Spleen (tissue), 11 donors: ENCODE results near the gene TEX52. TPM values are rescaled to one million over a fixed set of nuclear protein-coding genes. Genes with fewer than 3 reads are reported as not detected.

Source experiments
- DNase-seq: peaks from one replicate; pipeline ENCODE4 v3.0.0-alpha.2; 2020
- H3K27ac ChIP-seq, 8 donors: fragments of 200-600 bp; sonication (generic) in 7 of 8; 1 replicate in 4 of 8; 2 replicates in 4 of 8; pipeline versions ENCODE4 v1.5.0 to v1.8.0; 2016 to 2021; ENCODE audit warnings: inconsistent platforms in 4 of 8, mild to moderate bottlenecking in 4 of 8, moderate library complexity in 1 of 8
- H3K27me3 ChIP-seq, 7 donors: fragments of 200-600 bp; sonication (generic) in 6 of 7; replicated peaks in 1 of 7; 1 replicate in 4 of 7; 2 replicates in 3 of 7; pipeline versions ENCODE4 v1.5.0 to v1.8.0; 2016 to 2021; ENCODE audit warnings: inconsistent platforms in 3 of 7, mild to moderate bottlenecking in 1 of 7
- H3K36me3 ChIP-seq, 6 donors: fragments of 200-600 bp; sonication (generic) in 5 of 6; 1 replicate in 4 of 6; 2 replicates in 2 of 6; pipeline versions ENCODE4 v1.5.0 to v1.8.0; 2016 to 2021; ENCODE audit warnings: inconsistent platforms in 2 of 6
- H3K4me1 ChIP-seq, 6 donors: fragments of 200-600 bp; sonication (generic) in 5 of 6; 1 replicate in 3 of 6; 2 replicates in 3 of 6; pipeline versions ENCODE4 v1.5.0 to v1.8.0; 2016 to 2021; ENCODE audit warnings: inconsistent platforms in 3 of 6
- H3K4me3 ChIP-seq, 8 donors: fragments of 200-600 bp; sonication (generic) in 7 of 8; 1 replicate in 4 of 8; 2 replicates in 4 of 8; pipeline versions ENCODE4 v1.5.0 to v1.8.0; 2016 to 2021; ENCODE audit warnings: inconsistent platforms in 4 of 8, mild to moderate bottlenecking in 4 of 8, moderate library complexity in 2 of 8
- H3K9me3 ChIP-seq, 8 donors: fragments of 200-600 bp; sonication (generic) in 7 of 8; 1 replicate in 4 of 8; 2 replicates in 4 of 8; pipeline versions ENCODE4 v1.5.0 to v1.8.0; 2016 to 2021; ENCODE audit warnings: inconsistent platforms in 4 of 8
- CTCF ChIP-seq, 11 experiments: fragments of 200-600 bp in 7 of 11; fragments of 450-650 bp in 4 of 11; sonication (generic) in 4 of 11; IDR thresholded peaks in 8 of 11; conservative IDR thresholded peaks in 3 of 11; 1 replicate in 7 of 11; 2 replicates in 4 of 11; pipeline versions ENCODE4 v1.4.0 to v1.8.0; 2016 to 2021; ENCODE audit warnings: antibody characterized with exemption in 11 of 11, inconsistent platforms in 4 of 11, mild to moderate bottlenecking in 1 of 11
- POLR2A ChIP-seq, 3 donors: fragments of 450-650 bp; IDR thresholded peaks; one replicate each; pipeline ENCODE4 v1.5.1; 2017; ENCODE audit warnings: antibody characterized with exemption in 3 of 3, mild to moderate bottlenecking in 1 of 3
- POLR2AphosphoS5 ChIP-seq, 3 donors: sonication (generic); formaldehyde crosslinking; IDR thresholded peaks; one replicate each; pipeline ENCODE4 v1.5.1; 2017; ENCODE audit warnings: antibody characterized with exemption in 3 of 3
- WGBS, 5 donors: extraction: QIAGEN DNeasy Blood & Tissue Kit in 3 of 5; methylation state at CpG; one replicate each; pipeline versions ENCODE4 v1.1.5 to v1.1.7; 2013 to 2018; 5-methylcytosine and 5-hydroxymethylcytosine counted together
- intact Hi-C: fragments of 100-400 bp; cut with DNase I; formaldehyde crosslinking; loops from one replicate; pipeline ENCODE4 v1.15.0; 2023; ENCODE audit warnings: low total_unique reads
- polyA plus RNA-seq, 3 donors: library from polyadenylated mRNA; stranded (reverse); fragments of 200-250 nt; gene quantifications; one replicate each; pipeline ENCODE4 v1.2.1, GENCODE V29; 2013
- total RNA-seq, 7 donors: library from RNA; depleted of rRNA in 3 of 7; stranded (reverse); fragments of >200 nt in 3 of 7; fragmentation: NEBNext Ultra II Directional in 4 of 7; extraction: Animal tissue kit (Norgen Biotek cat#: 25700) in 4 of 7; gene quantifications; one replicate each; pipeline versions ENCODE4 v1.1.0 to v1.2.1, GENCODE V29; 2016 to 2021
- donor health status: healthy with polysubstance abuse.
- donor health status: DM: no; HTN: no; CAD: no; lungs with moderate emphysema.
- donor health status: DM: no; HTN: no; CAD: no.
- donor health status: Bipolar disorder and iron deficiency.
- donor health status: healthy.
- donor health status: DM: no; HTN: no; CAD: no.
- donor health status: DM: yes; HTN: yes; CAD: no.

TEX52 gene
- total and polyA plus RNA-seq, 10 donors, result not detected

GRCh38 chr12:2800046-2800570 lies 56.7 kb downstream of the TEX52 start:
- intact Hi-C loops, result no loop called here
- TF ChIP-seq POLR2AphosphoS5 (IDR thresholded peaks at IDR 0.05) (no peak), POLR2A (IDR thresholded peaks at IDR 0.05) (no peak), CTCF (IDR thresholded peaks at IDR 0.05 in 8 of 11, conservative IDR thresholded peaks at IDR 0.05 in 3 of 11) (no peak)
- no peak overlapping the region for H3K27ac ChIP-seq
- peaks cover 10 to 49% (median 25%) of the 10 kb centered on the region in 6 donors for H3K4me1 ChIP-seq
- H3K36me3 ChIP-seq, result peaks cover 13 to 83% (median 76%) of the 10 kb centered on the region in 6 donors
- 90 to 100% (median 97%) methylated on average over 3 of the region's 3 CpGs for WGBS, 5 donors
- no peak overlapping the region for H3K4me3 ChIP-seq
- H3K27me3 ChIP-seq, result no peaks in the 10 kb centered on the region
- no peaks in the 10 kb centered on the region for H3K9me3 ChIP-seq
- DNase-seq, result no peak

Other genes starting within 250 kb of the TEX52 start
- 10 to 100 TPM; 14.3 to 65.6 (median 27.4) TPM for gene FKBP4, start 62.1 kb downstream of the TEX52 start, total RNA-seq
- 10 to 100 TPM in 2 of 3 donors, 1 to 10 TPM in 1; 8.3 to 24.5 (median 15.8) TPM for gene FKBP4, start 62.1 kb downstream of the TEX52 start, polyA plus RNA-seq
- gene ITFG2, start 44.4 kb downstream of the TEX52 start, total RNA-seq, result 10 to 100 TPM; 42.7 to 79.3 (median 55.0) TPM
- gene ITFG2, start 44.4 kb downstream of the TEX52 start, polyA plus RNA-seq, result 10 to 100 TPM; 28.9 to 44.3 (median 41.4) TPM
- gene NRIP2, start 22.0 kb downstream of the TEX52 start, total RNA-seq, result 10 to 100 TPM in 6 of 7 donors, 1 to 10 TPM in 1; 6.8 to 18.8 (median 10.7) TPM
- 1 to 10 TPM; 1.3 to 2.6 (median 1.5) TPM for gene NRIP2, start 22.0 kb downstream of the TEX52 start, polyA plus RNA-seq
- 10 to 100 TPM in 1 of 7 donors, 1 to 10 TPM in 6; 1.8 to 10.2 (median 7.2) TPM for gene FOXM1, start 20.1 kb upstream of the TEX52 start, total RNA-seq
- 1 to 10 TPM; 2.1 to 4.1 (median 3.7) TPM for gene FOXM1, start 20.1 kb upstream of the TEX52 start, polyA plus RNA-seq
- 10 to 100 TPM; 15.9 to 26.0 (median 22.9) TPM for gene RHNO1, start 20.2 kb upstream of the TEX52 start, total RNA-seq
- gene RHNO1, start 20.2 kb upstream of the TEX52 start, polyA plus RNA-seq, result 10 to 100 TPM; 19.7 to 25.0 (median 23.6) TPM
- gene TULP3, start 33.9 kb upstream of the TEX52 start, total RNA-seq, result 10 to 100 TPM in 6 of 7 donors, 1 to 10 TPM in 1; 9.6 to 15.7 (median 13.4) TPM
- gene TULP3, start 33.9 kb upstream of the TEX52 start, polyA plus RNA-seq, result 1 to 10 TPM; 3.5 to 6.8 (median 4.7) TPM
- gene TEAD4, start 102.4 kb upstream of the TEX52 start, total RNA-seq, result 10 to 100 TPM; 14.2 to 24.2 (median 20.4) TPM
- 10 to 100 TPM in 1 of 3 donors, 1 to 10 TPM in 2; 5.1 to 11.7 (median 5.3) TPM for gene TEAD4, start 102.4 kb upstream of the TEX52 start, polyA plus RNA-seq
- gene TSPAN9, start 220.3 kb upstream of the TEX52 start, total RNA-seq, result 10 to 100 TPM; 22.7 to 51.1 (median 37.0) TPM
- 10 to 100 TPM in 1 of 3 donors, 1 to 10 TPM in 2; 3.6 to 13.5 (median 4.7) TPM for gene TSPAN9, start 220.3 kb upstream of the TEX52 start, polyA plus RNA-seq